Measurements from ENCODE around the gene TOP1. TPM values are rescaled to one million over a fixed set of nuclear protein-coding genes. Genes with fewer than 3 reads are reported as not detected.

Gene TOP1
- total RNA-seq, 1 donor from 2014 or later: 16.2 TPM

- no peak for TF ChIP-seq CTCF (conservative IDR thresholded peaks at IDR 0.05; ENCODE audit: low read depth, low read length)
- H3K4me3 ChIP-seq (ENCODE audit: low read depth, low read length): no peak overlapping the region
- no peak for DNase-seq (ENCODE audit: low read depth)
These were observed 20.8 kb downstream of the TOP1 start for GRCh38 chr20:41049451-41049850.

- H3K4me3 ChIP-seq (ENCODE audit: low read depth, low read length): no peak overlapping the region
- no peak for DNase-seq (ENCODE audit: low read depth)
- TF ChIP-seq CTCF (conservative IDR thresholded peaks at IDR 0.05; ENCODE audit: low read depth, low read length): no peak
These were observed 21.9 kb downstream of the TOP1 start for GRCh38 chr20:41050361-41051008.

- DNase-seq (ENCODE audit: low read depth): no peak
- no peak overlapping the region for H3K4me3 ChIP-seq (ENCODE audit: low read depth, low read length)
- no peak for TF ChIP-seq CTCF (conservative IDR thresholded peaks at IDR 0.05; ENCODE audit: low read depth, low read length)
These were observed 22.6 kb downstream of the TOP1 start for GRCh38 chr20:41051009-41051825.

GRCh38 chr20:41052742-41053419 is 24.3 kb downstream of the TOP1 start:
- no peak for DNase-seq (ENCODE audit: low read depth)
- no peak overlapping the region for H3K4me3 ChIP-seq (ENCODE audit: low read depth, low read length)
- no peak for TF ChIP-seq CTCF (conservative IDR thresholded peaks at IDR 0.05; ENCODE audit: low read depth, low read length)

GRCh38 chr20:41054070-41054846 is 25.6 kb downstream of the TOP1 start:
- no peak for DNase-seq (ENCODE audit: low read depth)
- H3K4me3 ChIP-seq (ENCODE audit: low read depth, low read length): no peak overlapping the region
- TF ChIP-seq CTCF (conservative IDR thresholded peaks at IDR 0.05; ENCODE audit: low read depth, low read length): no peak

- no peak for TF ChIP-seq CTCF (conservative IDR thresholded peaks at IDR 0.05; ENCODE audit: low read depth, low read length)
These were observed 26.2 kb downstream of the TOP1 start for GRCh38 chr20:41054847-41055230.

More at GRCh38 chr20:41054847-41055230, 26.2 kb downstream of the TOP1 start:
- H3K4me3 ChIP-seq (ENCODE audit: low read depth, low read length): no peak overlapping the region
- no peak for DNase-seq (ENCODE audit: low read depth)

Data from epithelial cell of proximal tubule (primary cell).